Fibroblast of skin of left quadriceps (primary cell): ENCODE data around the gene TMUB2.

Source experiments
- DNase-seq, 2 experiments: peaks; one replicate each; pipeline ENCODE4 v3.0.0-alpha.2; 2013; ENCODE audit warnings: low read depth in 2 of 2

The TMUB2 gene

DNA sequence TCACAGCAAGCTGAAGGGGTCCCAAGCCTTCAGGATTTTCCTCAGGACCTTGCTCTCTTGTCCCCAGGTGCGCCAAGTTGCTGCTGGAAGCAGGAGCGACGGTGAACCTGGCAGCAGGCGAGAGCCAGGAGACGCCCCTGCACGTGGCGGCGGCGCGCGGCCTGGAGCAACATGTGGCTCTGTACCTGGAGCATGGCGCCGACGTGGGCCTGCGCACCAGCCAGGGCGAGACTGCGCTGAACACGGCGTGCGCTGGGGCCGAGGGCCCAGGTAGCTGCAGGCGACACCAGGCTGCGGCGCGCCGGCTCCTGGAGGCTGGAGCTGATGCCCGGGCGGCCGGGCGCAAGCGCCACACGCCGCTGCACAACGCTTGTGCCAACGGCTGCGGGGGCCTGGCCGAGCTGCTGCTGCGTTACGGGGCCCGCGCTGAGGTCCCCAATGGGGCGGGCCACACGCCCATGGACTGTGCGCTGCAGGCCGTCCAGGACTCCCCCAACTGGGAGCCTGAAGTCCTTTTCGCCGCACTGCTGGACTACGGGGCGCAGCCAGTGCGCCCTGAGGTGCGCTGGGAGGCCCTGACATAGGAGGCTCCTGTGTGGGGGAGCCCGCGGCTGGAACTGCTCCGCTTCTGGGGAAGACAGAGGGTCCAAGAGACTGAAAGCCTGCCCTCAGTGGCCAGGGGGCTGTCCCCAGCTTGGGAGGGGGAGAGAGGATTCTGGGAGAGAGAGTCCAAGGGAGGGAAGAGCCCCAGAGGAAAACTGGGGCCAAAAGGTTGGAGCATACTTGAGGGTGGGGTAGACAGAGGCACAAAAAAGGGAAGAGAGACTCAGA is 9.9 kb upstream of the TMUB2 start:
- DNase-seq, result no peak

GRCh38 chr17:44177640-44178039 is 9.1 kb upstream of the TMUB2 start:
- DNase-seq, result no peak

DNA sequence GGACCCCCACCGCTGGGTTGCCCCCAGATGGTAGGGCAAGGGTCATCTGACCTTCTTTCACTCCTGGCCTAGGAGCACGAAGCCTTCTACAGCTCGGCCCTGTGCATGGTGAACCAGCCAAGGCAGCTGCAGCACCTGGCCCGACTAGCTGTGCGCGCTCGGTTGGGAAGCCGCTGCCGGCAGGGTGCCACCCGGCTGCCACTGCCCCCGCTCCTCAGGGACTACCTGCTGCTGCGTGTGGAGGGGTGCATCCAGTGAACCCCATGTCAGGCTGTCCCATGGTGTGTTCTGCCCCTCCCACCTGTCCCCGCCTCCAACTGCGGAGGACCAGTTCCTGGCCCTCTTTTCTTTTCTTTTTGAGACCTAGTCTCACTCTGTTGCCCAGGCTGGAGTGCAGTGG is 8.6 kb upstream of the TMUB2 start:
- DNase-seq, result no peak

GRCh38 chr17:44183024-44183423 is 3.7 kb upstream of the TMUB2 start:
- DNase-seq, result no peak

GRCh38 chr17:44184212-44184810 is 2.5 kb upstream of the TMUB2 start:
- DNase-seq, result no peak

GRCh38 chr17:44187131-44187899 is 543 bp downstream of the TMUB2 start:
- DNase-seq, result peak in 1 of 2 experiments; percentile 31

DNA sequence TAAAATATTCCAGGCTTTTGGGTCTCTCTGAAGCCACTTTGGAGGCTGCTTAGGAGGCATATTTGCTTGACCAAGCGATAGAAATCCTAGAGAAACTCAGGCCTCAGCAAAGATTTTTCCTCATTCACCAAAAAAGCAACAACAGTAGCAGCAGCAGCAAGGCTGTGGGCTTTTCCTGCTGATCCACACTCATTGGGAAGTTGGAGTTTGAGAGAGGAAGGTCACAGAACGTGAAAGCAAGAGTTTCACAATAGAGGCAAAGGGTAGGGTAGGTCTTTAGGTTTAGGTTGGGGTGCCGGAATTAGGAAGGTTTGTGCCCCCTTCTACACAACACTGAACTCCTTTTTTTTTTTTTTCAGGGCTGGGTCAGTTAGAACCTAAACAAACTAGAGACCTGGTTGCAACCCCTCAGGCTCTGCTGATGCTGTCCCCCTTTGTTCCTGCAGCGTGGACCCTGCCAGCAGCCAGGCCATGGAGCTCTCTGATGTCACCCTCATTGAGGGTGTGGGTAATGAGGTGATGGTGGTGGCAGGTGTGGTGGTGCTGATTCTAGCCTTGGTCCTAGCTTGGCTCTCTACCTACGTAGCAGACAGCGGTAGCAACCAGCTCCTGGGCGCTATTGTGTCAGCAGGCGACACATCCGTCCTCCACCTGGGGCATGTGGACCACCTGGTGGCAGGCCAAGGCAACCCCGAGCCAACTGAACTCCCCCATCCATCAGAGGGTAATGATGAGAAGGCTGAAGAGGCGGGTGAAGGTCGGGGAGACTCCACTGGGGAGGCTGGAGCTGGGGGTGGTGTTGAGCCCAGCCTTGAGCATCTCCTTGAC is 2.0 kb downstream of the TMUB2 start:
- no peak for DNase-seq

- DNase-seq, result no peak
Observed at GRCh38 chr17:44190481-44190880, 3.7 kb downstream of the TMUB2 start.

GRCh38 chr17:44191369-44191768 is 4.6 kb downstream of the TMUB2 start:
- DNase-seq, result no peak

GRCh38 chr17:44191941-44192496 is 5.2 kb downstream of the TMUB2 start:
- no peak for DNase-seq

- DNase-seq, result no peak
Observed at GRCh38 chr17:44192750-44193149, 6.0 kb downstream of the TMUB2 start.

- DNase-seq, result no peak
Observed at GRCh38 chr17:44193326-44194084, 6.7 kb downstream of the TMUB2 start.

GRCh38 chr17:44197107-44197506 is 10.3 kb downstream of the TMUB2 start:
- no peak for DNase-seq

GRCh38 chr17:44197980-44198720 is 11.4 kb downstream of the TMUB2 start:
- DNase-seq, result no peak

- DNase-seq, result no peak
Observed at GRCh38 chr17:44198721-44199552, 12.2 kb downstream of the TMUB2 start.

DNA sequence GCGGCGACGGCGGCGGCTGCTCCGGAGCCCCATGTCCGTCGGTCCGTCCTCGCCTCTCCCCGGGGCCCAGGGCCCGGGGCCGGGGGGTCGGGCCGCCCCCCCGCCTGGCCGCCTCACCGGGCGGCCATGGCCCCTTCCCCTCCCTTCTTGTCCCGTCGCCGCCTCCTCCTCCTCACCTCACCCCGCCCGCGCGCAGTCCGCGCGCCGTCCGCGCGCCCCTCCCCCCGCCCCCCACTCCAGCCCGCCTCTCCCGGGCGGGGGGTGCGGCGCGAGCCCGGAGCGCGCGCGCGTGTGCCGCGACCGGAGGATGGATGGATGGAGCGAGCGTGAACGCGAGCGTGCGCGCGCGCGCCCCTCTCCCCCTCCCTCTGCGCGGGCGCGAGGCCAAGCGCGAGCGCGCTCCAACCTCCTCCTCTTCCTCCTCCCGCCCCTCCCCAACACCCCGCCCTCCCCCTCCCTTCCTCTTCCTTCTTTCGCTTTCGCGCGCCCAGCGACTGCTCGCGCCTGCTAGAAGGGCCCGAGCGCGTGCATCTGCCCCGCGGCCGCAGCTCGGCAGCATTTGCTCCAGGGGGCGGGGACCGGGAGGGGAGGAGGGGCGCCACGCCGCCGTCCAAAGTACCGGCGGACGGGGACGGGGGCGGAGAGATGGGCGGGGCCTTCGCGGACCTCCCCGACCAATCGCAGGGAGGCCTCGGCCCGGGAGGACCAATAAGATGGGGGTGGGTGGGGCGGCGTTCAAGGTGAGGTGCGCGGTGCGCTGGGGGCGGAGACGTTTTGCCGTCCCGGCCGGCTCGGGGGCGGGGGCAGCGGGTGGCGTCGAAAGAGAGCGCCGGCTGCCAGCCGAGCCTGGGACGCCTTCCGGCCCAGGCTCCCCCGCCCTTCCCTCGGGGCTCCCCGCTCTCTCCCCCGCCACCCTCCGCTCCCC is 13.0 kb downstream of the TMUB2 start, which contains the start of gene ATXN7L3:
TSS of gene ATXN7L3 (minus strand) at position 332 of the 925 bp plus-strand sequence. CDS start 1,814 bp downstream, outside the sequence.
- DNase-seq, result peak; percentile 97

- no peak for DNase-seq
Observed at GRCh38 chr17:44200478-44201155, 13.8 kb downstream of the TMUB2 start.
